ENCODE data around the gene DLD. TPM values are rescaled to one million over a fixed set of nuclear protein-coding genes. Genes with fewer than 3 reads are reported as not detected.
A peak's percentile ranks its signal among the peaks of the same experiment; 100 is the strongest.
"Not testable (repeated sequence)": the region's sequence is repeated elsewhere in the genome, so short reads cannot be mapped to it uniquely, and the experiment has no call there.

Gene DLD, protein sequence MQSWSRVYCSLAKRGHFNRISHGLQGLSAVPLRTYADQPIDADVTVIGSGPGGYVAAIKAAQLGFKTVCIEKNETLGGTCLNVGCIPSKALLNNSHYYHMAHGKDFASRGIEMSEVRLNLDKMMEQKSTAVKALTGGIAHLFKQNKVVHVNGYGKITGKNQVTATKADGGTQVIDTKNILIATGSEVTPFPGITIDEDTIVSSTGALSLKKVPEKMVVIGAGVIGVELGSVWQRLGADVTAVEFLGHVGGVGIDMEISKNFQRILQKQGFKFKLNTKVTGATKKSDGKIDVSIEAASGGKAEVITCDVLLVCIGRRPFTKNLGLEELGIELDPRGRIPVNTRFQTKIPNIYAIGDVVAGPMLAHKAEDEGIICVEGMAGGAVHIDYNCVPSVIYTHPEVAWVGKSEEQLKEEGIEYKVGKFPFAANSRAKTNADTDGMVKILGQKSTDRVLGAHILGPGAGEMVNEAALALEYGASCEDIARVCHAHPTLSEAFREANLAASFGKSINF
- total RNA-seq (100 to 1,000 TPM; 121 TPM), polyA plus RNA-seq (53.4 TPM)

DNA sequence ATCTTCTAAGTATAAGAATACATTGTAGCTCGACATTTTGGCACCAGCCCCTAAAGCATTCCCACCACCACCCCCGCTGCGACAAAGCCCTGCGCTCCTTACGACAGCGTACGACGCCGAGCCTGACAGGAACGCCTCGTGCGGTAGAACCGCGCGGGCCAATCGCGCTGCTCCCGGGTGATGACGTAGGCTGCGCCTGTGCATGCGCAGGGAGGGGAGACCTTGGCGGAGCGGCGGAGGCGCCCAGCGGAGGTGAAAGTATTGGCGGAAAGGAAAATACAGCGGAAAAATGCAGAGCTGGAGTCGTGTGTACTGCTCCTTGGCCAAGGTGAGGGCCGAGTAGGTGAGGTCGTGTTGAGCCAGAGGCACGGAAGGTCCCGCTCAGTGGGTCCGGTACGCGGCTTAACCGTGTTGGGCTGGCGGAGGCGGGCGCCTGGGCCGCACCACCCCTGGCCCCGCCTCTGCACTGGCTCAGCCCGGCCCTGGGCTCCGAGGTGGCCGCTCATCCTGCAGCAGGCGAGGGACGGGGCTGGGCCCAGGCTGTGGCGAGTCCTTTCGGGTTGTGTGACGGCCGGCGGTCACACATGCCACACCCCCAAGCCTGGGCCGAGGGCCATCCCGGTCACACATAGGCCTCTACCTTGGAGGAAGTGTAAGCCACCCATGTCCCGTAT, at the start of gene DLD:
TSS of gene DLD (plus strand) at position 222 of the 674 bp plus-strand sequence. CDS start at position 290, 68 bp downstream.
- H3K27ac ChIP-seq (ENCODE audit: low read depth, low read length) = peak within 1 kb of the TSS; percentile 93
- ChIA-PET CTCF (interaction anchor here (0.8 to 6.4 kb wide), 4 partner anchors 11 to 165 kb away, joined by 3 to 38 read pairs (median 16); partner anchors contain the start of gene CBLL1), POLR2A (interaction anchor here (0.7 to 2.3 kb wide), 4 partner anchors 10 to 723 kb away, joined by 3 to 13 read pairs (median 6); partner anchors contain the start of genes CBLL1 and HBP1)
- H3K4me1 Mint-ChIP-seq = peaks cover 48 to 57% (median 54%) of the 10 kb centered on the region in 3 donors
- peaks cover 0 to 4% of the 10 kb centered on the region in 2 donors for H3K27me3 Mint-ChIP-seq
- H3K9me3 ChIP-seq (ENCODE audit: low read length) = no peaks in the 10 kb centered on the region
- no peaks in the 10 kb centered on the region for H3K27me3 ChIP-seq (ENCODE audit: insufficient read depth, low read length, poor library complexity, severe bottlenecking)
- peak within 1 kb of the TSS; percentile 91 to 100 (median 98) for H3K4me3 Mint-ChIP-seq
- DNase-seq = peak; percentile 90 to 95 (median 92)
- peak within 1 kb of the TSS; percentile 90 to 100 (median 99) for H3K27ac Mint-ChIP-seq
- peak within 1 kb of the TSS; percentile 86 for H3K4me3 ChIP-seq (ENCODE audit: low read length)
- H3K4me1 ChIP-seq (ENCODE audit: insufficient read depth, low read length) = peaks cover 40% of the 10 kb centered on the region
- H3K36me3 Mint-ChIP-seq = peaks cover 4 to 38% (median 11%) of the 10 kb centered on the region in 3 donors
- H3K9me3 Mint-ChIP-seq = no peaks in the 10 kb centered on the region
- H3K36me3 ChIP-seq (ENCODE audit: insufficient read depth, low read length) = peaks cover 10% of the 10 kb centered on the region

DNA sequence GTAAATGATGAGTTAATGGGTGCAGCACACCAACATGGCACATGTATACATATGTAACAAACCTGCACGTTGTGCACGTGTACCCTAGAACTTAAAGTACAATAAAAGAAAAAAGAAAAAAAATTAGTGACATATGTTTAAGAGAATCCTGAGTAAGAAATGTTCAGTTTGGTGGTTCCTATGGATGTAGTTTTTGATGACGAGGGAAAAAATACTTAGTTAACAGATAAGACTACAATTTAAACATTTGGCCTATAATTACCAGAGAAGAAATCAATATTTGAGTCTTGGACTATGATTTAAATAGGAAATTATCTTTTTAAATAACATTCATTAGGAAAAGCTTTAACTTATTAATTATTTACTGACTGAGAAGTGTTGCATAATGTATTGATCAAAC, 48.8 kb upstream of the DLD start:
- no peaks in the 10 kb centered on the region for H3K9me3 ChIP-seq (ENCODE audit: low read length)
- Mint-ChIP-seq H3K27me3 (peaks cover 0 to 15% of the 10 kb centered on the region in 2 donors), H3K4me3 (no peak overlapping the region), H3K27ac (no peak overlapping the region), H3K9me3 (peaks cover 0 to 5% (median 2%) of the 10 kb centered on the region in 5 donors), H3K36me3 (peaks cover 0 to 12% (median 4%) of the 10 kb centered on the region in 3 donors), H3K4me1 (peaks cover 4 to 5% (median 5%) of the 10 kb centered on the region in 3 donors)
- ChIA-PET CTCF (no interaction called here), POLR2A (no interaction called here)
- no peaks in the 10 kb centered on the region for H3K36me3 ChIP-seq (ENCODE audit: insufficient read depth, low read length)
- no peak for DNase-seq
- no peak overlapping the region for H3K27ac ChIP-seq (ENCODE audit: low read depth, low read length)
- H3K27me3 ChIP-seq (ENCODE audit: insufficient read depth, low read length, poor library complexity, severe bottlenecking) = no peaks in the 10 kb centered on the region
- no peaks in the 10 kb centered on the region for H3K4me1 ChIP-seq (ENCODE audit: insufficient read depth, low read length)
- H3K4me3 ChIP-seq (ENCODE audit: low read length) = no peak overlapping the region

DNA sequence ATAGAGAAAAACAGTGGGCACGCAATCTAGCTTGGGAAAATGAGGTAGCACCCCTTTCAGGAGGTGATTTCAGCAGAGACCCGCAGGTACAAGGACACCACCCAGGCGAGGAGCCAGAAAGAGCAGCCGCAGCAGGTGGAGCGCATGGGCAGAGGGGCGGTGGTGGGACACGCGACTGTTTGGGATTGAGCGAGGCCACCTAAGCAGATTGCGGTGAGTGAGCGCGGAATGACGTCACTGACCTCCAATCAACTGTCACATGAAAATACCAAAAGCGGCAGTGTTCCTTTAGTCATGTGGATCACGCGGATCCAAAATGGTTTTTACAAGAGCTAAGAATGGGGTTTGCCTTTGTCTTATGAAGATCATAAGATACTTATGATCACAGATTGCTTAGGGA, 47.8 kb upstream of the DLD start:
- Mint-ChIP-seq H3K4me1 (peaks cover 4 to 5% (median 5%) of the 10 kb centered on the region in 3 donors), H3K36me3 (peaks cover 0 to 8% (median 4%) of the 10 kb centered on the region in 3 donors), H3K27ac (peak overlapping the region in 1 of 8 donors; percentile 45), H3K4me3 (no peak overlapping the region), H3K9me3 (peaks cover 0 to 5% (median 2%) of the 10 kb centered on the region in 5 donors), H3K27me3 (peaks cover 0 to 14% of the 10 kb centered on the region in 2 donors)
- H3K27me3 ChIP-seq (ENCODE audit: insufficient read depth, low read length, poor library complexity, severe bottlenecking) = no peaks in the 10 kb centered on the region
- ChIA-PET CTCF (no interaction called here), POLR2A (no interaction called here)
- H3K36me3 ChIP-seq (ENCODE audit: insufficient read depth, low read length) = no peaks in the 10 kb centered on the region
- no peaks in the 10 kb centered on the region for H3K4me1 ChIP-seq (ENCODE audit: insufficient read depth, low read length)
- no peak overlapping the region for H3K4me3 ChIP-seq (ENCODE audit: low read length)
- H3K9me3 ChIP-seq (ENCODE audit: low read length) = no peaks in the 10 kb centered on the region
- no peak overlapping the region for H3K27ac ChIP-seq (ENCODE audit: low read depth, low read length)
- no peak for DNase-seq

DNA sequence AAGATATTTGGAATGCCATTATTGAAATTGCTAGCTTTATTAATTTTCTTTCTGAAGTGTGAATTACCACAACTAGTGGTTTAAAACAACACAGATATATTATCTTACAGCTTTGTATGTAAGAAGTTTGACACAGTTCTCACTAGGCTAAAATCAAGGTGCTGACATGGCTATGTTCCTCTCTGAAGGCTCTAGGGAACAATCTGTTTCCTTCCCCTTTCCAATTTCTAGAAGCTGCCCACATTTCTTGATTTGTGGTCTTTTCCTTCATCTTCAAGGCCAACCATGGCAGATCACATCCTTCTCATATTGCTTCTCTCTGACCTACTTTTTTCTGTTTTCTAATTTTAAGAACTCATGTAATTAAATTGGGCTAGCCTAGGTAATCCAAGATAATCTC, 44.7 kb upstream of the DLD start:
- CTCF ChIA-PET = no interaction called here
- no peaks in the 10 kb centered on the region for H3K4me1 ChIP-seq (ENCODE audit: insufficient read depth, low read length)
- POLR2A ChIA-PET = interaction anchor here (0.5 kb wide), 1 partner anchor 355 kb away, joined by 4 read pairs; no protein-coding TSS in a partner anchor
- H3K27ac Mint-ChIP-seq = peak overlapping the region in 1 of 8 donors; percentile 3
- peaks cover 0 to 2% (median 0%) of the 10 kb centered on the region in 5 donors for H3K9me3 Mint-ChIP-seq
- H3K4me3 Mint-ChIP-seq = no peak overlapping the region
- no peaks in the 10 kb centered on the region for H3K36me3 ChIP-seq (ENCODE audit: insufficient read depth, low read length)
- H3K4me1 Mint-ChIP-seq = peaks cover 4 to 9% (median 5%) of the 10 kb centered on the region in 3 donors
- H3K27ac ChIP-seq (ENCODE audit: low read depth, low read length) = no peak overlapping the region
- H3K27me3 Mint-ChIP-seq = peaks cover 2 to 9% of the 10 kb centered on the region in 2 donors
- H3K27me3 ChIP-seq (ENCODE audit: insufficient read depth, low read length, poor library complexity, severe bottlenecking) = no peaks in the 10 kb centered on the region
- peaks cover 0 to 3% (median 0%) of the 10 kb centered on the region in 3 donors for H3K36me3 Mint-ChIP-seq
- H3K4me3 ChIP-seq (ENCODE audit: low read length) = no peak overlapping the region
- no peak for DNase-seq
- H3K9me3 ChIP-seq (ENCODE audit: low read length) = no peaks in the 10 kb centered on the region

DNA sequence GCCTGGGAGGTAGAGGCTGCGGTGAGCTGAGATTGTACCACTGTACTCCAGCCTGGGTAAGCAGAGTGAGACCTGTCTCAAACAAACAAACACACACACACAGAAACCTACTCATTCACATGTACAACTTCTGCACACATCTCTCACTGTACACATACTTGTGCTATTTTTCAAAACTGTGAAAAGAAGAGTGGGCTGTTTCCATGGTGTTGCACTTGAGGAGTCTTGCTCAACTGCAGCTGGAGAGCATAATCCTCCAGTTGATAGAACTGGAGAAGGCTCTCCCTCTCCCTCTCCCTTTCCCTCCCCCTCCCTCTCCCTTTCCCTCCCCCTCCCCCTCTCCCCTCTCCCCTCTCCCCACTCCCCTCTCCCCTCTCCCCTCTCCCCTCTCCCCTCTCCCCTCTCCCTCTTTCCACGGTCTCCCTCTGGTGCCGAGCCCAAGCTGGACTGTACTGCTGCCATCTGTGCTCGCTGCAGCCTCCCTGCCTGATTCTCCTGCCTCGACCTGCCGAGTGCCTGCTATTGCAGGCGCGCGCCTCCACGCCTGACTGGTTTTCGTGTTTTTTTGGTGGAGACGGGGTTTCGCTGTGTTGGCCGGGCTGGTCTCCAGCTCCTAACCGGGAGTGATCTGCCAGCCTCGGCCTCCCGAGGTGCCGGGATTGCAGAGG, 43.7 kb upstream of the DLD start:
- H3K9me3 Mint-ChIP-seq = peaks cover 0 to 2% (median 0%) of the 10 kb centered on the region in 5 donors
- no peak for DNase-seq
- Histone ChIP-seq H3K9me3 (ENCODE audit: low read length) (no peaks in the 10 kb centered on the region), H3K4me3 (ENCODE audit: low read length) (no peak overlapping the region), H3K36me3 (ENCODE audit: insufficient read depth, low read length) (no peaks in the 10 kb centered on the region), H3K27me3 (ENCODE audit: insufficient read depth, low read length, poor library complexity, severe bottlenecking) (no peaks in the 10 kb centered on the region), H3K4me1 (ENCODE audit: insufficient read depth, low read length) (no peaks in the 10 kb centered on the region), H3K27ac (ENCODE audit: low read depth, low read length) (no peak overlapping the region)
- peaks cover 2 to 9% of the 10 kb centered on the region in 2 donors for H3K27me3 Mint-ChIP-seq
- H3K4me3 Mint-ChIP-seq = no peak overlapping the region
- ChIA-PET POLR2A (no interaction called here), CTCF (no interaction called here)
- H3K36me3 Mint-ChIP-seq = peaks cover 0 to 3% (median 3%) of the 10 kb centered on the region in 3 donors
- H3K27ac Mint-ChIP-seq = peak overlapping the region in 1 of 8 donors; percentile 68
- H3K4me1 Mint-ChIP-seq = peaks cover 5 to 9% (median 9%) of the 10 kb centered on the region in 3 donors

DNA sequence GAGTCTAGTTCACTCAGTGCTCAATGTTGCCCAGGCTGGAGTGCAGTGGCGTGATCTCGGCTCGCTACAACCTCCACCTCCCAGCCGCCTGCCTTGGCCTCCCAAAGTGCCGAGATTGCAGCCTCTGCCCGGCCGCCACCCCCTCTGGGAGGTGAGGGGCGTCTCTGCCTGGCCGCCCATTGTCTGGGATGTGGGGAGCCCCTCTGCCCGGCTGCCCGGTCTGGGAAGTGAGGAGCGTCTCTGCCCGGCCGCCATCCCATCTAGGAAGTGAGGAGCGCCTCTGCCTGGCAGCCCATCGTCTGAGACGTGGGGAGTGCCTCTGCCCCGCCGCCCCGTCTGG, 43.2 kb upstream of the DLD start:
- H3K27me3 Mint-ChIP-seq; POLR2A ChIA-PET; H3K27me3 ChIP-seq (ENCODE audit: insufficient read depth, low read length, poor library complexity, severe bottlenecking); H3K4me1 Mint-ChIP-seq; H3K4me1 ChIP-seq (ENCODE audit: insufficient read depth, low read length); CTCF ChIA-PET; H3K27ac Mint-ChIP-seq; H3K4me3 Mint-ChIP-seq; H3K27ac ChIP-seq (ENCODE audit: low read depth, low read length); H3K36me3 Mint-ChIP-seq; H3K9me3 ChIP-seq (ENCODE audit: low read length); H3K36me3 ChIP-seq (ENCODE audit: insufficient read depth, low read length); DNase-seq; H3K9me3 Mint-ChIP-seq; H3K4me3 ChIP-seq (ENCODE audit: low read length): not testable (repeated sequence)

DNA sequence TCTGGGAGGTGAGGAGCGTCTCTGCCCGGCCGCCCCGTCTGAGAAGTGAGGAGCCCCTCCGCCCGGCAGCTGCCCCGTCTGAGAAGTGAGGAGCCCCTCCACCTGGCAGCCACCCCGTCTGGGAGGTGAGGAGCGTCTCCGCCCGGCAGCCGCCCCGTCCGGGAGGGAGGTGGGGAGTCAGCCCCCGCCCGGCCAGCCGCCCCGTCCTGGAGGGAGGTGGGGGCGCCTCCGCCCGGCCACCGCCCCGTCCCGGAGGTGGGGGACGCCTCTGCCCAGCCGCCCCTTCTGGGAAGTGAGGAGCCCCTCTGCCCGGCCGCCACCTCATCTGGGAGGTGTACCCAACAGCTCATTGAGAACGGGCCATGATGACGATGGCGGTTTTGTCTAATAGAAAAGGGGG, 42.8 kb upstream of the DLD start:
- H3K27me3 ChIP-seq (ENCODE audit: insufficient read depth, low read length, poor library complexity, severe bottlenecking); H3K27ac ChIP-seq (ENCODE audit: low read depth, low read length); H3K36me3 Mint-ChIP-seq; H3K36me3 ChIP-seq (ENCODE audit: insufficient read depth, low read length); H3K4me3 Mint-ChIP-seq; DNase-seq; H3K27ac Mint-ChIP-seq; H3K9me3 Mint-ChIP-seq; H3K9me3 ChIP-seq (ENCODE audit: low read length); POLR2A ChIA-PET; H3K27me3 Mint-ChIP-seq; CTCF ChIA-PET; H3K4me1 Mint-ChIP-seq; H3K4me3 ChIP-seq (ENCODE audit: low read length); H3K4me1 ChIP-seq (ENCODE audit: insufficient read depth, low read length): not testable (repeated sequence)
